KMS-11 (cell line): Measurements from ENCODE around the gene KIF3C.

Experiments used
- H2AFZ ChIP-seq: fragments of 200-600 bp; sonication (generic); 2 replicates; pipeline ENCODE4 v1.6.1; 2016; ENCODE audit warnings: antibody characterized with exemption, mixed run types, low read depth
- H3K27ac ChIP-seq: fragments of 200-600 bp; sonication (generic); 2 replicates; pipeline ENCODE4 v1.6.1; 2016; ENCODE audit warnings: mild to moderate bottlenecking, mixed run types
- H3K27me3 ChIP-seq: fragments of 200-600 bp; sonication (generic); 2 replicates; pipeline ENCODE4 v1.6.1; 2017; ENCODE audit warnings: mild to moderate bottlenecking, low read depth, mixed run types, moderate library complexity; ENCODE audit not compliant: insufficient read depth
- H3K36me3 ChIP-seq: fragments of 200-600 bp; sonication (generic); 2 replicates; pipeline ENCODE4 v1.6.1; 2017; ENCODE audit warnings: mild to moderate bottlenecking, mixed run types; ENCODE audit not compliant: insufficient read depth
- H3K4me1 ChIP-seq: fragments of 200-600 bp; sonication (generic); 2 replicates; pipeline ENCODE4 v1.6.1; 2016; ENCODE audit warnings: mild to moderate bottlenecking, low read depth, mixed run types; ENCODE audit not compliant: poor library complexity, severe bottlenecking
- H3K4me2 ChIP-seq: fragments of 200-600 bp; sonication (generic); 2 replicates; pipeline ENCODE4 v1.7.0; 2016; ENCODE audit warnings: mild to moderate bottlenecking, mixed run types
- H3K4me3 ChIP-seq: fragments of 200-600 bp; sonication (generic); IDR thresholded peaks from 2 replicates; pipeline ENCODE4 v1.6.1; 2017; ENCODE audit warnings: low read depth, low read length, mixed read lengths; ENCODE audit not compliant: insufficient read depth
- H3K79me2 ChIP-seq: fragments of 200-600 bp; sonication (generic); 2 replicates; pipeline ENCODE4 v1.6.1; 2016; ENCODE audit warnings: low read depth, mixed run types; ENCODE audit not compliant: insufficient read depth
- H3K9ac ChIP-seq: fragments of 200-600 bp; sonication (generic); 2 replicates; pipeline ENCODE4 v1.6.1; 2016; ENCODE audit warnings: mild to moderate bottlenecking, mixed run types
- H4K20me1 ChIP-seq: fragments of 200-600 bp; sonication (generic); 2 replicates; pipeline ENCODE4 v1.6.1; 2016; ENCODE audit warnings: mild to moderate bottlenecking, mixed run types; ENCODE audit not compliant: insufficient read depth
- TF ChIP-seq, protein P1 (sequence below): fragments of 200-600 bp; sonication (generic); conservative IDR thresholded peaks from 2 replicates; pipeline ENCODE4 v1.6.1; 2017; ENCODE audit warnings: low read depth, mild to moderate bottlenecking, antibody characterized with exemption, low read length, moderate library complexity, mixed read lengths

KIF3C gene

DNA sequence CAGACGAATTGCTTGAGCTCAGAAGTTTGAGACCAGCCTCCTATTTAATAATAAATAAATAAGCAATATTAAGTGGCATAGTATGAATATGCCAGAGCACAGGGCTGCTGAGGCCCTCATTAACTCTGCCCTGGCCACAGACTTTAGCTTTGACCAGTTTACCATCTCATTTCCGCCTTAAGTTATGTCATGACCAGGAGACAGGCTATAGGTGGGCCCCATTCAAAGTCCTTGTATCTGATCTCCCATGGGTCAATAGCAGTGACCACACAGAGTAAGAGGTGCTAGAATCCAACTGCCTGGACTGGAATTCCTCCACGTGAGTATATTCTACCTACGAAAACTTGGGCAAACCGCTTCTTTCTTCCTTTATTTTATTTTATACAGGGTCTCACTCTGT, 90.6 kb downstream of the KIF3C start:
- no peaks in the 10 kb centered on the region for H3K36me3 ChIP-seq
- H3K4me2 ChIP-seq = no peak overlapping the region
- H3K79me2 ChIP-seq = no peaks in the 10 kb centered on the region
- no peak overlapping the region for H2AFZ ChIP-seq
- no peak overlapping the region for H3K27ac ChIP-seq
- no peaks in the 10 kb centered on the region for H3K27me3 ChIP-seq
- H3K4me3 ChIP-seq = no peak overlapping the region
- no peak overlapping the region for H3K9ac ChIP-seq
- H3K4me1 ChIP-seq = no peaks in the 10 kb centered on the region
- TF ChIP-seq, protein P1, sequence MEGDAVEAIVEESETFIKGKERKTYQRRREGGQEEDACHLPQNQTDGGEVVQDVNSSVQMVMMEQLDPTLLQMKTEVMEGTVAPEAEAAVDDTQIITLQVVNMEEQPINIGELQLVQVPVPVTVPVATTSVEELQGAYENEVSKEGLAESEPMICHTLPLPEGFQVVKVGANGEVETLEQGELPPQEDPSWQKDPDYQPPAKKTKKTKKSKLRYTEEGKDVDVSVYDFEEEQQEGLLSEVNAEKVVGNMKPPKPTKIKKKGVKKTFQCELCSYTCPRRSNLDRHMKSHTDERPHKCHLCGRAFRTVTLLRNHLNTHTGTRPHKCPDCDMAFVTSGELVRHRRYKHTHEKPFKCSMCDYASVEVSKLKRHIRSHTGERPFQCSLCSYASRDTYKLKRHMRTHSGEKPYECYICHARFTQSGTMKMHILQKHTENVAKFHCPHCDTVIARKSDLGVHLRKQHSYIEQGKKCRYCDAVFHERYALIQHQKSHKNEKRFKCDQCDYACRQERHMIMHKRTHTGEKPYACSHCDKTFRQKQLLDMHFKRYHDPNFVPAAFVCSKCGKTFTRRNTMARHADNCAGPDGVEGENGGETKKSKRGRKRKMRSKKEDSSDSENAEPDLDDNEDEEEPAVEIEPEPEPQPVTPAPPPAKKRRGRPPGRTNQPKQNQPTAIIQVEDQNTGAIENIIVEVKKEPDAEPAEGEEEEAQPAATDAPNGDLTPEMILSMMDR = no peak
- no peaks in the 10 kb centered on the region for H4K20me1 ChIP-seq

DNA sequence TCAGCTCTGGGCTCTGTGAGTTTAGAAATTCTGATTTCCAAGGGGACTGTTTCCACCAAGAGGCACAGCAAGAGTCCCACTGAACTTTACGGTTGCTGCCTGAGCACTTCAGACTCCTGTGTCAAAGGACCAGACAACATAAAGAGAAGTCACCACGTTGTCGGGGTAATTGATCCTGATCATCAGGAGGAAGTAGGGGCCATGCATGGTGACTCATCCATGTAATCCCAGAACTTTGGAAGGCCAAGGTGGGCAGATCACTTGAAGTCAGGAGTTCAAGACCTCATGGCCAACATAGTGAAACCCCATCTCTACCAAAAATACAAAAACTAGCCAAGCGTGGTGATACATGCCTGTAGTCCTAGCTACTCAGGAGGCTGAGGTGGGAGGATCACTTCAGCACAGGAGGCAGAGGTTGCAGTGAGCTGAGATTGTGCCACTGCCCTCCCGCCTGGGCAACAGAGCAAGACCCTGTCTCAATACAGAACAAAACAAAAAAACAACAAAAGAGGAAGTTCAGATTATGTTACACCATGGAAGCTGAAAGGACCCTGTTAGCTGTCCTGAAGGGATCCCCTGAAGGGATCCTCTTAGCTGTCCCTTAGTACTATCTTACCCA, 94.6 kb downstream of the KIF3C start:
- Histone ChIP-seq H3K4me2 (no peak overlapping the region), H3K4me1 (no peaks in the 10 kb centered on the region), H3K4me3 (no peak overlapping the region), H3K36me3 (no peaks in the 10 kb centered on the region), H3K27me3 (no peaks in the 10 kb centered on the region), H2AFZ (no peak overlapping the region), H3K27ac (no peak overlapping the region), H3K79me2 (no peaks in the 10 kb centered on the region), H4K20me1 (no peaks in the 10 kb centered on the region), H3K9ac (no peak overlapping the region)
- TF ChIP-seq, protein P1 = no peak

DNA sequence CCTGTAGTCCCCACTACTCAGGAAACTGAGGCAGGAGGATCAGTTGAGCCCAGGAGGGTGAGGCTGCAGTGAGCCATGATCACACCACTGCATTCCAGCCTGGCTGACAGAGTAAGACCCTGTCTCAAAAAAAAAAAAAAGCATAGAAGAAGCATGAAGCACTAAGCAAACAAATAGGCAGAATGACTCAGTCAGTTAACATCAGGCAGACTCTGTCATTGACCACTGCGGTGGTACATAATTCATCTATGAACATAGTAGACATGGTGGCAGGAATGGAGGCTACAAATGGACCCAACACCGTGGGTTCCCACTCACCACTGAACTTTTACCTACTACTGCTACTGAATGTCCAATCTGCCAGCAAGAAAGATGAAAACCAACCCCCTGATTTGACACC, 96.4 kb downstream of the KIF3C start:
- Histone ChIP-seq H3K9ac (no peak overlapping the region), H3K4me3 (no peak overlapping the region), H2AFZ (no peak overlapping the region), H3K27ac (no peak overlapping the region), H3K4me2 (no peak overlapping the region), H4K20me1 (no peaks in the 10 kb centered on the region), H3K79me2 (no peaks in the 10 kb centered on the region), H3K4me1 (no peaks in the 10 kb centered on the region), H3K36me3 (no peaks in the 10 kb centered on the region), H3K27me3 (no peaks in the 10 kb centered on the region)
- TF ChIP-seq, protein P1 = no peak

DNA sequence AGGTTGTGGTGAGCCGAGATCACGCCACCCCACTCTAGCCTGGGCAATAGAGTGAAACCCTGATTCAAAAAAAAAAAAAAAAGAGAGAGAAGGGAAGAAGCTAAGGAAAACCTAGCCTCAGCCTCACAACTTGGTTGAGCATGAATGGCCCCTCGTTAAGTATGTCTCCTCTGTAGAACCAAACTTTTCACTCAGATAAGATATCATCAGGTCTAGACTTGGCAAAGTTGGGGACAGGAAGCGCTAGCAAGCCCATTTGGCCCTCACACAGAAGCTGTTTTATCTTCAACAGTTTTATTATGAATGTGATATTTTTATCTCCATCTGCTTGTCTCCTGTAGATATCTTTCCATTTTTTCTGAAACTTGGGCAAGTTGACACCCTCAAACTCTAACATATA, 100.5 kb downstream of the KIF3C start:
- Histone ChIP-seq H4K20me1 (no peaks in the 10 kb centered on the region), H3K9ac (no peak overlapping the region), H3K4me1 (peaks cover 13% of the 10 kb centered on the region), H3K4me3 (no peak overlapping the region), H3K79me2 (peaks cover 5% of the 10 kb centered on the region; the same call in 1 of the 2 replicates), H3K27me3 (no peaks in the 10 kb centered on the region), H2AFZ (no peak overlapping the region), H3K4me2 (no peak overlapping the region), H3K36me3 (no peaks in the 10 kb centered on the region), H3K27ac (no peak overlapping the region)
- TF ChIP-seq, protein P1 = no peak
